NOMO-1 (cell line): ENCODE measurements around the gene PTPRE.
"Not testable (repeated sequence)": the region's sequence is repeated elsewhere in the genome, so short reads cannot be mapped to it uniquely, and the experiment has no call there.

ENCODE experiments used
- DNase-seq, 2 experiments: peaks; one replicate each; lab custom pipeline; 2025; ENCODE audit not compliant: unreplicated experiment in 2 of 2; lab: John Stamatoyannopoulos, UW

Gene PTPRE

DNA sequence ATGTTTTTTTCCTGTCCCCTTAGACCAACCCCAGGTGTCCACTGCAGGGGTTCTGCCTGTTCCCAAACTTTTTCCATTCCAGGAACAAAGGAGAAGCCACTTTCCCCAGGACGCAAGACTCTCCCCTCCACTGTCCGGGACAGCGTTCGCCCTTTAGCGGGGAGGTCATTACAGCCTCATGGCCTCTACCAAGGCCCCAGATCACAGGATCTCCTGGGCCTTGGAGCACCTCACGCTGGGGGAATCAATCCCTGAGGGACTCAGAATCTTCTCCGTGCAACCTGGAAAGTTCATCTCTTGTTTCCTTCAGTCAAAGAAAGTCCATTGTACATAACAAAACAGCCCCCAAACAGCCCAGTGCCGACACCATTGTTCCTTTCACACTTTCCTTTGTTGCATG, 178.1 kb downstream of the PTPRE start:
- DNase-seq, result no peak

DNA sequence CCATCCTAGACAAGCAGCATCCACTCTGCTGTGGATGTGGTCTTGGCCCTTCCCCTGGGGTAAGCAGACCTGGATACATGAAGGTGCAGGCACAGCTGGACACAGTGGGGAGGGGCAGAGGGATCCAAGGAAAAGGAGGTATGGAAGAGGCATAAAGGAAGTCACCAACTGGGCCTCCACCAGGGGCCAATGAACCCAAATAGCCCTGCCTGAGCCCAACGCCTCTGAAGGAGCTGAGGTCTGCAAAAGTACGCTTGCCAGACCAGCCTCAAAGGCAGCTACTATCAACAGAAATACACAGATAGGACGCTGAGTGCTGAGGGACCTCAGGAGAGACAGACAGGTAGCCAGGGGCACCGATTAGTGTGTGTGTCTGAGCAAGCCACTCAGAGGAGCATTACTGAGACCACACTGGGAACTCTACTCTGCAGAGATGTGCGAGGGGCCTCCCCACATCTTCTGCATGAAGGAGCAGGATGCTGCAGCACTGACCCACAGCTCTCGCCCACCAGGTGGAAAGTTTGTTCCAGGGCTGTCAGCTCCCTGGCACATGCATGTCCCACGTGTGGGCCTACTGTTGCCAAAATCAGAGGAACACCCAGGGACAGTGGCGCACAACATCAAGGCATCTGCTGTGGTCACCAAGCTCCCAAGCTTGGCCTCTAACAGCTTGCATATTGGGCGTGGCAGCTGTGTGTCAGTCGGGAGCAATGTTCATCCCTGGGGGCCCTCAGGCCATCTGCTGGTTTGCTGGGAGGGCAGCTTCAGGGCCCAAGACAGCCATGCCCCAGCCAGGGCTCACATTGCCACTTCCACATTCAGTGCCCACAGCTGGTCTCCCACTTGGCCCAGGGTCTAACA, 179.3 kb downstream of the PTPRE start:
- no peak for DNase-seq

DNA sequence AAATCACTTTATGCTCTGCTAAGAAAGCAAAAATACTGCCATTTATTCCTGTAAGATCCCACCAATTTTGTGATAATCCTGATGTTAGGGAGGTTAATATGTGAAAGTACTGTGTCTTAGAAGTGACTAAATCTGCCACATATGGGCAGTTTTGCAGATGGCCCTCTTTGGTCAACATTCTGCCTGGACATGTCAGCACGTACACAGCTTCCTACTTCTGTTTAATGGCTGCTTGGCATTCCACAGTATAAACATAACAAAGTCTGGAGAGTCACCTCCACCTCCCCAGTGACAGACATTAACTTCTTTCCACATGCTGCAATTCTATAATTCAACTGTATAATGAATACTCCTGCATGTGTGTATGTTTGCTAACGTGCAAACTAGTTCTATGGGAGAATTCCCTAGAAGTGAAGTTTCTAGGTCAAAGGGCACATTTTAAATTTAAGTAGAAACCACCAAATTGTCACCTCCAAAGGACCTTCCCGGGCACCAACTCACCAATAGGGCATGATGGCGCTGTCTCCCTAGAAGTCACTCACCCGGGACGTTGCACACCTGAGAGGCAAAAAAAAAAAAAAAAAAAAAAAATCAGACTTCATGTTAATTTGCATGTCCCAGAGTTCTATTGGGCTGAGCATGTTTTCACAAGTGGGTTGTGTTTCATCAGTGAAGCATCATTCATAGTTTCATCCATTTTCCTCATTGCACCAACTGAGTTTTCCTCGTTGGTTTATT, 180.4 kb downstream of the PTPRE start:
- DNase-seq, result no peak

DNA sequence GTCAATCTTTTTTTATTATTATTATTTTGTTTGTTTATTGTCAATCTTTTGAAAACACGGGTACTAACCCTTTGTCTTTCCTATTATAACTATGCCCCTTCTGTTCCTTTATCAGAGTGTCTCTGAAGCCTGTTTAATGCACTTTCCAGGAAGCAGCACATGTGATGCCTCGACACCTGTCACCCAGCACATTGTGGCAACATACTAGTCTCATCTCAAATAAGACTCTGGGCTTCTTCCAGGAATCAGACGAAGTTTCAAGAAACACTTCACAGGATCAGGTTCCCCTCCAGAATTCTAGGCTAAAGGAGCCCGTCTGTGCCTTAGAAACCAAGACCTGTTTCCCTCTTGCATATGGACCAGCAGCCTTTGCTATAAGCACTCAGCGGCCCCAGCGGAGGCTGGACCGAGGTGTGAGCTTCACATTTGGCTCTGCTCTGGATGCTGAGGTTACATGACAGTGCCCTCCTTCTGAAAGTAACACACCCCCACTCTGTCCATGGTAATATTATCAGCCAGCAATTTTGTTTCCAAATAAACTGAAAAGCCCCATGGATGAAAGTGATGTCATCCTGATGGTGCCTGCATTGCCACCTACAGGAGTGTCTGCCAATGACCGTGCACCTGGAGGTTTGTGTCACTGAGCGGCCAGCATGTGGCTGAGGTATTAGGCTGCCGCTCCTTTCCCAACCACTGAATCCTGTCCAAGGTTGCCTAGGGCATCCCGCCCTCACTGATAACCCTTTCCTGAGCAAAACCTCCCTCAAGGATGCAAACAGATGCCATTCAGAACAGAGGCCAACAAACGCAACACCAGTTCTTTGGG, 181.2 kb downstream of the PTPRE start:
- DNase-seq, result no peak

DNA sequence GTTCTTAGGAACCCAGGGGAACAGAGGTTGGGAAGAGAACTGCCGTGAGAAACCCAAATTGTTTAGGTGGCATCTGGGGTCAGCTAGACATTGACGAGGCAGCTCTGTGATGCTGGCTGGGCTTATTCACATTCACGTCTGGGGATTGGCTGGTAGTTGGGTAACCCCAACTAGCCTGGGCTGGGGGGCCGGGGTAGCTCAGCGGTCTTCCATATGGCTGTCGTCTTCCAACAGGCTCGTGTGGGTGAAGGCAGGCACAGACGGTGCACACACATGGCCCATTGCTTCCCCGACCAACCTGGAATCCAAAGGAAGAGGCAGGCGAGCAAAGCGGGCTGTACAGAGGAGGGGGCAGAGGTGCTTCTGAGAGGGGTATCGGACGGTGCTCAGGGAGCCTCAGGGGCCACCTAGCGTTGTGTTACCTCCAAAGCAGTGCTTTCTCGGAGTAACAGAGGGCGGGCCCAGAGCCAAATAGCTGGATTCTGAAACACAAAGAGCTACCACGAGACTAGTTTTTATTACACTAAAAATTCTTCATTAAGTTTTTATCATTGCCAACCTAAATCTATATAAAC, 184.8 kb downstream of the PTPRE start:
- no peak for DNase-seq

DNA sequence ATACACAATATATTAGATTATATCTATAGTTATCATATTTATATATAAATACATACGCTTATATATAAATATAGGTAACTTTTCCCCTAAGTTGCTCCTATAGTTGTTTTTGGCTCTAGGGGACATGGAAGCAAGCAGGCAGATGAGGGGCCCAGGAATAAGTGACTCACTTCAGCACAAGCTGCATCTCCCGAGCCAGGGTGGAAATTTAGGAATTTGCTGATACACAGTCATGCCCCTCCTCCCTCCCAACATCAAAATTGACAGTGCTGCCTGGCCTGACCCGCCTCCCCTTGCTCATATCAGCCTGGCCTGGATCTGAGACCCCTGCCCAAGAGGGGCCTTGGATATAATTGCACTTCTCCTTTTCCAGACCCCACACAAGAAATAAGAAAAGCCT, 185.6 kb downstream of the PTPRE start:
- DNase-seq, result no peak

DNA sequence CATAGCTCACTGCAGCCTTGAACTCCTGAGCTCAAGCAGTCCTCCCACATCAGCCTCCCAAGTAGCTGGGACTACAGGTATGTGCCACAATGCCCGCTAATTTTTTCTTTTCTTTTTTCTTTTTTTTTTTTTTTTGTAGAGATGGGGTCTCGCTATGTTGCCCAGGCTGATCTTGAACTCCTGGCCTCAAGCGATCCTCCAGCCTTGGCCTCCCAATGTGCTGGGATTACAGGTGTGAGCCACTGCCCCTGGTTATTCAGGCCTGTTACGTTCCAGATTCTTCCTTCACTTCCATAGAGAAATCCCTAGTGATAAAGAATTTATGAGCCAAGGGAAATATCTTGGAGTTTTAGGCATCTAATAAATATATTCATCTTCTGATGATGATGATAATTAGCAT, 187.7 kb downstream of the PTPRE start:
- not testable (repeated sequence) for DNase-seq

DNA sequence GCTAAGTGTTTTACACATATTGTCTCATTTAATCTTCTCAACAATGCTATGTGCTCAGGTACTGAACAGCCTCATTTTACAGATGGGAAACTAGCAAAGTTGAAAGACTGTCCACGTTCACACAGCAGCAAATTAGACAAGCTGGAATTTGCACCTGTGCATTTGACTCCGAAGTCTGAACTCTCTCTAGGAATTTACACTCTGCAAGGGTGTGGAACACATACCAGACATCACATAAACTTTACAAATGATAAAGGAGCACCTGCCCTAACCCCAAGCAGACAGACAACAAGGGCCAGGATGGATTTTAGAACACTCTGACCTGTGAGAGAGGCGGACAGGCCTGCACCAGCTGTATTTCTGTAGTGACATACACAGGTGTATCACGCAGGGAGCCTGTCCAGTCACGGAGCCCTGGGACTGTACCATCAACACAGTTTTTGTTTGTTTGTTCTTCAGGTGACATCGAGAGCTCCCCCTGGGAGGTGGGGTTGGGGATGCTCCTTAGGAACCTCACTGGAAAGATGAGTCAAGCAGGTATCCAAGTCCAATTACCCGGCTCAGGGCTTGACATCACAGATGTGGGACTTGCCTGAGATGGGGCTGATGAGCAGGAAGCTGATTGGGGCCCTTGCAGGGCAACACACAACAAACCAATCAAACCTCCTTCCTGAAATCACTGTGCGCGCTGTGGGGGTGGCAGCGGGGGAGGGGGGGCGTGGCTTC, 188.3 kb downstream of the PTPRE start:
- no peak for DNase-seq

DNA sequence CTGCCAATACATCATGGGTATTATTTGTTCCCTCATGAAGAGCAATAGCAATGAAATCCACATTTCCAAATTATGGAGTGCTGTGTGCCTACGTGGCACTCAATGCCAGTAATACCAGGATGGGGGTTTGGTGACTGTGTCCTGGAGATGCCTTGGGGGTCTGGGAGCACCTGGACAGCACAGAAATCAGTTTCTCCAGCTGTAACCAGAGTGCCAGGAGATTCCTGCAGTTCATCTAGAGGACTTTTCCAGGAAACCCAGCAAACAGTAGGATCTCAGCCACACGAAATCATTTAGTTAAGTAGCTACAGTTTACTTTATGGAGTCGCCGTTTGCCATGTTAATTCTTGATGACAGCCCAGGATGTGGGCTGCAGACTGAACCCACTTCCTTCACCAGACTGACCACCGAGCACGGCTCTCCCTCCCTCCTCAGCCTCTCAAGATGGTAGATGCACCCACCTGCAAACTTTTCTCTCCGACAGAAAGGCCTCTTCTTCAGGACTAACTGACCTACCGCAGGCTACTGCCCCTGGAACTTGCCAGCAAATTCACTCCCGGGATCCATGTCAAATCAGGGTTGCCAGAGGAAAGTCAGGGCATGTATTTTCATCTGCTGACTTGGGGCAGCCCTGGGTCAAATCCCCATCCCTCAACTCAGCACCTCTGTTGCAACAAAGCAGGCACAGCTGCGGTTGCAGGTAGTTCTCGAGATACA, 189.0 kb downstream of the PTPRE start:
- no peak for DNase-seq

DNA sequence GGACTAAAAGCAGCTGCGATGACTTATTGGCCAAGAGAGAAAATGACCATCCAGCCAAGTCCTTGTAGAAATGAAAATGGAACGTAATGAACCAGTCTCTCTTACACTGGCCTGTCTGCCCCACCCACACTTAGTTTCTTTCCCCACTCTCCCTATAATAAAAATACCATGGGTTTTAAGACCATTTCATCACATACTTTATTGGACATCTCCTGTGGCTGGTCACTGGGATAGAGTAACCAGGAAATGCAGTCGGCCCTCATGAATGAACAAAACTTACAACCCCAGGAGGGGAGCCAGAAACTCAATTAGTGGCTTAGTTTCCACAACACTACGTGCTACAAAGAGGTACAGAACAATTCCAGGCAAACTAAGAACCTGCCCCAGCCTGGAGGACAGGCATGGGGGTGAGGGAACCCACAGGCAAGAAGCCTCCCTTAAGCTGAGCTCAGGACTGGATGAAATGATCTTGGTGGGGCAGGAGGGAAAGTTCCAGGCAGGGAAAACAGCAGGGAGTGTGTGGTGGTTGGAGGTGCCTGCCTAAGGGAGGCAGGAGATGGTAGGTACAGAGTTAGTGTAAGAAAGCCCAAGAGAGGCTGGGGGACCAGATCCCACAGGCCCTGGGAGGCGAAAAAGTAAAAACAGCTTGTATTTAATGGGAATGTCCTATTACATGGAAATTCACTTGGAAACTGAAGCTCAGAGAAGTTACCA, 189.7 kb downstream of the PTPRE start:
- DNase-seq, result no peak

DNA sequence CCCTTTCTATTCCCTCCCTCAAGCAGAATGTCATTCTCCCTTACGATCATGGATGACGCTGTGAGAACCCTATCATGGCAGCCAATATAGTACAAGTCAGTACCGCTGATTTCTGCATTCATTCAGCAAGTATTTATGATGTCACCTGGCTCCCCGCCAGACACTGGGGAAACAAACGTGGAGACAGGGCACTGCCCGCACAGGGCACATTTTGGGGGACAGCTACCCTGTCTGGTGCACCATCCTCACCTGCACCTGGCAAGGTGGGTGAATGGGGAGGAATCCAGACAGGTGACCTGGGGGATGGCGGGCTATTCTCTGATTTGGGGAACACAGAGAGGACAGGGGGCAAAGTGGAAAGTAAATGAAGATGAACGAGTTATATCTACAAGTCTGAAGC, 190.9 kb downstream of the PTPRE start:
- no peak for DNase-seq

DNA sequence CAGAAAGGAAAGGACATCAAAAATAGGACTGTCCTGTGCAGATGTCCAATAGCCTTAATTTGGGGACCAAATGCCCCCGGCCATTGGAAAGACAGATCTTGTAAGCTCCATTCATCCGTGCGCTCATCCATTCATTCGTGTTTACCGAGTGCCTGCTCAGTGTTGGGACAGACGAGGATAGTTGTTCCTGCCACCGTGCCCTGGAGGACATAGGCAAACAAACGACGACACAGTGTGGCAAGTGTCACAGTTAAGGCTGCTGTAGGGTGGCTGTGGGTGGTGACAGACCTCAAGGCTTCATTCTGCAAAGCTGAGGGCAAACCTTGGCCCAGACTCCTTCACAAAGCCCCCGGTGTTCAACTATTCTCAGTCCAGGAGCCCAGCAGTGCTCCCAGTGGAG, 191.7 kb downstream of the PTPRE start:
- no peak for DNase-seq

DNA sequence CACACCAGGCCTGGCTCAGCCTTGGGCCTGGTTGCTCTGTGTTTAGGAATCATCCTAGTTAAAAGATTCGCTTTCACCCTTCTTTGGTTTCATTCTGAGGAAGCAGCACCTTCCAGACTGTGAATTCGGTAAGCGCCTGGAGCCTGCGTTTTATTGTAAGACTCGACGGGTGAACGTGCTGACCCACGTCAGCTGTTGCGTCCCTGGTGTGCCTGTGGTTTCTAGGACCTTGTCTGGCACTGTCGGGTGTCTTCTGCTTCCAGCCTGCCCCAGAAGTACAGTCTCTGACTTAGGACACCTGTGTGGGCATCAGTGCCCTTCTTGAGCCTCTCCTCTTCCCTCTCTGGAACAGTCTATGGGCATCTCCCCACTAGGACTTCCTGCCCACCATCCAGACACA, 193.0 kb downstream of the PTPRE start:
- DNase-seq, result no peak

DNA sequence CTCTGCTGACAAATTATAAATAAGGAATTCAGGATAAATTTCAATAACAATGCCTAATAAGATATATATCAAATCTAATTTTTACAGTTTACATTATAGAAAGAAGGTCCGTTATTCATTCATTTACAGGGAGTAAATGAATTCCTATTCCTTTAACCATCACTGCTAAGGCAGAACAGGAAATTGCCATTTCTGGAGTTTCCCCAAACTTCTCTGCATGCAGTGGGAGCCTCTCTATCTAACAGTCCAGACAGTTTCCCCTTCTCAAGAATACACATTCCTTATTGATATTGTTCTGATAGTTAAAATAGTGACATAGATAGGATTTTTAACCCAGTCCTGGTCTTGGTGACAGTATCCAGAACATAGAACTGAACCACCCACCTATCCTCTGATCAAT, 195.0 kb downstream of the PTPRE start:
- DNase-seq, result no peak

DNA sequence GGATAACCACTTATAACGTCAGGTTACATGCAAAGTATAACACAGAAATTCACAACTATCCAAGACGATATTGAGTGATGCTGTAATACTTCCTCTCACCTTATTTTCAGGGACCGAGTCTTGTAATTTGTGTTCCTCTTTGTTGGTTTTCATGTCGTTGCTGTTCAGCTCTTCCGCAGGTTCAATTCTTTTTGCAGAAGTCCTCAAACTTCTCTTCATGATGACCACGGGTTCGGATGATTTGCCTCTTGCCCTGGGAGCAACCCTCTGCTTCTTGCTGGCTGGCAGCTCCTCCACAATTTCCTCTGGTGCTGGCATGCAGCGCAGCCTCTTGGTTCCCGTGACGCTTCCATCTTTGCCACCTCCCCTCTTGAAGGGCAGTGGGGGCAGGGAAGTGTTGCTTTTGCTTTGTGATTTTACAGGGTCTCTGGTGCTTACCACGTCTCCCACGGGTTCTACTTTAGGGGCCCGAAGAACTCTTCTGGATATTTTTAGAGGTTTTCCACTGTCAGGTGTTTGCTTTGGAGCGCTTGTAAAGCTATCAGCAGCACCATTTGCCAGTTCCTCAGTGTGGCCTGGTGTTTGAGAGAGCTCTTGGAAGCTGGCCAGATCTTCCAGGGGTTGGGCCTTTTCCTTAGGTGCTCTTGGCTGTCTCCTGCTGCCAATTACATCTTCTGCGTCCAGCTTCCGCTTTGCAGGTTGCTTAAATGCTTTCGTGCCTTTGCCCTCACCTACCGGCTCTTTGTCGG, 195.8 kb downstream of the PTPRE start:
- DNase-seq, result no peak

DNA sequence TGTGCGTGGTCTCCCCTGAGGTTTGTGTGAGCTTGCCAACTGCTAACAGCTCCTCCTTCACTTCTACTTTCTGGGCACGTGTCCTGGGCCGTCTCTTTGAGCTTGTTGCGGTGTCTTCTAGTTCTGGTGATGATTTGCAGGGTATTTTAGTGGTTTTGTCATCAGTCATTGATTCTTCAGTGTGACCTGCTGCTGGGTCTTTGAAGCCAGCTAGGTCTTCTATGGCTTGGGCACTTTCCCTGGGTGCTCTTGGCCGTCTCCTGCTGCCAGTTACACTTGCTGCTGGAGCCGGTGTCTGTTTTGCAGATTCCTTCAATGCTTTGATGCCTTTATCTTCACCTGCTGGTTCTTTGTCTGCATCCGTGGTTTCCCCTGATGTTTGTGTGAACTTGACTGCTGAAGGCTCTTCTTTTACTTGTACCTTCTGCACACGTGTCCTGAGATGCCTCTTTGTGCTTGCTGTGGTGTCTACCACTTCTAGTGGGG, 196.4 kb downstream of the PTPRE start:
- no peak for DNase-seq

DNA sequence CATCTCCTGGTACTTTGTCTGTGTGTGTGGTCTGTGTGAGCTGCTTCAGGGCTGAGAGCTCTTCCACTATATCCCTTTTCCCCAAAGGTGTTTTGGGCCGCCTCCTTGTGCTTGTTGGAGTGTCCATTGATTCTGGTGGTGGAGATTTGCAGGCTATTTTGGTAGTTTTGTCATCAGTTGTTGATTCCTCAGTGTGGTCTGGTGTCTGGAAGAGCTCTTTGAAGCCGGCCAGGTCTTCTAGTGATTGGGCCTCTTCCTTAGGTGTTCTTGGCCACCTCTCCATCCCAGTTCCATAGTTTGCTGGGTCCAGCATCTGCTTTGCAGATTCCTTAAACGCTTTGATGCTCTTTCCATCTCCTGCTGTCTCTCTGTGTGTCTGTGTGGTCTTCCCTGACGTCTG, 198.5 kb downstream of the PTPRE start:
- no peak for DNase-seq

DNA sequence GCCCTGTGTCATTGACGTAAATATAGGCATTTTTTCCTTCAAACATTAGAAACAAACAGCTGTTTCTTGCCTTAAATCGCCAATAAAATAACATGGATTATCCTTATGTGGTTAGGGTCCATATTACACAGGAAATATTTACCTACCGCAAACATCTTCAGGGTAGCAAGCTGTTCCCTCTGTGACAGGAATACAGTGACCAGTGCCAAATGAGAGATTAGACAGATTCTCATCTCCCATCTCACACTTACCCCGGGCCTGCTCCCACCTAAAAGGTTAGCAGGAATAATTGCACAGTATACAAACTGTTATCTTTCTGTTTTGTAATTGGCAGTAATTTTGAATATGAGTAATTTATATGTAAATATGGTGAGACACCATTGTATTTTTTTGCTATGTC, 202.8 kb downstream of the PTPRE start:
- DNase-seq, result no peak
